Measurements from ENCODE around the gene RHOG.
A peak's percentile ranks its signal among the peaks of the same experiment; 100 is the strongest.
"Not testable (repeated sequence)": the region's sequence is repeated elsewhere in the genome, so short reads cannot be mapped to it uniquely, and the experiment has no call there.

The RHOG gene

DNA sequence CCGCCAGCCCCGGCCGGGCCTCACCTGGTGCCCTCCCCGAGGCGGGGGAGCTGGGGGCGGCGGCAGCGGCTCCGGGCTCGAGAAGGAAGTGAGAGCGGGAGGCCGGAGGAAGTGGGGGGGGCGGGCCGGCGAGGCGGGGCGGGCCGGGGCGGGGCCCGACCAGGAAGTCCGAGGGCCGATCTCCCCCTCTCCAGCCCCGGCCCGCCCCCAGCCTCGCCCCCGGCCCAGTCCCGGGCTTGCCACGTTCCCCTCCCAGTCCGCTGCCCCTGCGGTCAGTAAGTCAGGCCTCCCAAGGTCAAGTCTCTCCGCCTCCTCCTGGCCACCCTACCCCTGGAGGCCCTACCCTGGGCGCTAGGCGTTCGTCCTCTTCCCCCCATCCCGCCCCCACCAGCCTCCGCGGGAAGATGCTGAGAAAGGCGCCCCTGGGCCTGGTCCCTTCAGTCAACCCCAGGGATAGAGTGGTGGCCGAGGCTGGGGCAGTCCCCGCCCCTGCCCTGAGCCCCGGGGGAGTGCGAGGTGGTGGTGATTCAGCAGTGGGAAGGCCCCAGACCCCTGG is at the start of gene RHOG:
Gene RHOG (minus strand): TSS at position 90 of the 556 bp plus-strand sequence. CDS start 12,821 bp downstream, outside the sequence.
- peak; percentile 84 for DNase-seq

DNA sequence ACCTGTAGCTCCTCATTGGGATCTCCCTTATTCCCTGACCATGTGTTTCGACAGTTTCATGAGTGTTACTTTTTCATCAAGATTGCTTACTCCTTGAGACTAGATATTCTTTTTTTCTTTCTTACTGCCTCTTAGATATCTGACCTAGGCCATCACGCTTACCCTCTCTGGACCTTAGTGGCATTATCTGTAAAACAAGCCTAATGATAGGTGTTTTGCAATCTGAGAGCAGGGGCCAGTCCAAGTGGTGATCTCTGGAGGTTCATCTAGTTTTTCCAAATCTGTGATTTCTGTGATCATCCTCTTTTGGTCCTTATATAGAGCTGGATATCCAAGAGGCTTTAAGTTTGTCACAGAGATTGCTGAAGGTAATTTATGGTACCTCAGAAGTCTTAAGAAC is 49.3 kb upstream of the RHOG start:
- no peak for DNase-seq

DNA sequence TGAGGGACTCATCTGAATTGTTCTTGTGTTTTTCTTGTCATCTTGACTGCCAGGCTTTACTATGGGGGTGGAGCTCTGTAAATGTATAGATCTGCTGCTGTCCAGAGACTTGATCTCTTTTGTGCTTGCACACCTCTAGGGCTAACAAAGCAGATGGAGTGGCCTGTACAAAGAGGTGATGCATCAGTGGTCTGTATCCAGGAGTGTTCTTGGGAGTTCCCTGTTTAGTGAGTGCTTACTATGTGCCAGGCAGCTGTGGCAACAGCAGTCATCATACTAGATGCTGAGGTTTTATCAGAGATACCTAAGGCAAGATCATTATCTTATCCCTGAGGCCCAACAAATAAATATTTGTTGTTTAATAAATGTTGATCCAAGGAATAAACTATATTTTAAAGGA is 48.1 kb upstream of the RHOG start:
- no peak for DNase-seq

DNA sequence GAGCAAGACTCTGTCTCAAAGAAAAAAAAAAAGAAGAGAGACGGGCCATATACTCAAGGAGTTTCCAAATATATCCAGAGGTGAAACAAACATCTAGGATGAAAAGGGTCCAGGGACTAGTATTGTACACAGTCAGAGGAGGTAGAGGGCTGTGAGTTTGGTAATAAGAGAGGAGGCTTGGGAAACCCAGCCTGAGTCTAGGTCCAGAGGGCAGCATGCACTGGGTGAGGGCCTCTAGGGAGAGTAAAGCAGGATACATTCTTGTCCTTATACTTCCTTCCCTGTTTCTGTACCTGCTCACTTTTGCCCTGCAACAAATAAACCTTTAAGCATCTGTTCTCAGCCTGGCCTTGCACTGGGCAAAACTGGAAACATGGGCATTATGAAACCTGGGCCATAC is 46.2 kb upstream of the RHOG start:
- no peak for DNase-seq

DNA sequence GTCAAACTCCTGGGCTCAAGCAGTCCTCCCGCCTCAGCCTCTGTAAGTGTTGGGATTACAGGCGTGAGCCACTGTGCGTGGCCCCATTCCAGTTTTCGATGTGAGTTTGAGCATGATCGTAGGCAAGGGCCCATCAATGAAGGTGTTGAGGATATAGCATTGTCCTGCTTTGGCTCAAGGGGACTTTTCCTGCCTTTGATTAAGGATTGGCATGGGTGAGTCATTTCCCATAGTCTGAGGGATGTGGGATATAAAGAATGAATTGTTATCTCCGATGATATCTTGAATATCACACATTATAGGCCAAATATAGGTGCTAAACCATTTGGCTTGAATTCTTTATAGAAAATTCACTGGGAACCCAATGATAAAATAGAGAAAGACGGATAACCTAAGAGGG is 45.1 kb upstream of the RHOG start:
- DNase-seq, result no peak

DNA sequence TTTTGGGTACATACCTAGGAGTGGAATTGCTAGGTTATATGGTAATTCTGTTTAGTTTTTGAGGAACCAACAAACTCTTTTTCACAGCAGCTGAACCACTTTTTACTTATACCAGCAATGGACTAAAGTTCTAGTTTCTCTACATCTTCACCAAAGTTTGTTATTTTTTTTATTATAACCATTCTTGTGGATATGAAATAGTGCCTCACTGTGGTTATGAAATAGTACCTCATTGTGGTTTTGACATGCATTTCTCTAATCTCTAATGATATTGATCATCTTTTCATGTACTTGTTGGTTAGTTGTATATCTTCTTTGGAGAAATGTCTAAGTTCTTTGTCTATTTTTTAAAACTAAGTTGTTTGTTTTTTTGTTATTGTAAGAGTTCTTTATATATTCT is 41.9 kb upstream of the RHOG start:
- no peak for DNase-seq

DNA sequence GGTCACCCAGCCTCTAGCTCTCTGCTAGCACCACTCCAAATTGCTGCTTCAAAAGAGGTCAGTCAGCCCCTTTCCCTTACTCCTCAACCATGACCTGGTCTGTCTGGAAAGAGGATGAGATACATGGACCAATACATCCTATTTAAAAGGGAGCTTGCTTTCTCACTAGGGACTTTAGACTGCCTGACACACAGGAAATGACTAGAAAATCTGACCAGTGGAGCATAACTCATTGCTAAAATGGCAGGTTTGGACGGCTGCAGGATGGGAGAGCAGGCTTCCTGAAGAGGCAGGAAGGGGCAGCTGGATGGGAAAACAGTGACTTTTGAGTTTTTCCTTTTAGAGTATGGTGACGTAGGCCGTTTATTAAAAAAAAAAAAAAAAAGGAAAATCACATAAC is 40.0 kb upstream of the RHOG start:
- DNase-seq, result peak; percentile 28

DNA sequence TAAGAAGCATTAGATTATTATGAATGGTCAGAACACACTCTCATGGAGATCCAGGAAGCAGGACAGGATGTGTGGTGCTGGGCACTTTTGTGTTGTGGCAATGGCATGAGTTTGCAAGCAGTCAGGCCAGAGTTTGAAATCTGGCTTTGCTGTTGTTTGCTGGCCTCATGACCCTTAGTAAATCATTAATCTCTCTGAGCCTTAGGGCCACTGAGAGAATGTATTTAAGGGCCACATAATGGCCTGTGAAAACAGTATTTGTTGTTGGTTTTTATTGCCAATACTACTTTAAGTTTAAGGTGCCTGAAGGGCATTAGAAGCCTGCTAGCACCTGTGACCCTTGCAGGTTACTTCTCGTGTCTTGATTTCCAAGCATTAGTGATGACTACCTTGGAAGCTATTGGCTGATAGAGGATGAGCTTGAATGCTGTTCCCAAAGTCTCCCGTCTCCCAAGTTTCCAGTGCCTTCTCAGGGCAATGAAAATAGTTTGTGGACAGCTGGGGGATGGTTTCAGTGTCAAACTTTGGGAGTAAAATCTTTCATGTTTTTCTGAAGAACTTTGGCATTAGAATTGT is 39.3 kb upstream of the RHOG start:
- DNase-seq, result no peak

DNA sequence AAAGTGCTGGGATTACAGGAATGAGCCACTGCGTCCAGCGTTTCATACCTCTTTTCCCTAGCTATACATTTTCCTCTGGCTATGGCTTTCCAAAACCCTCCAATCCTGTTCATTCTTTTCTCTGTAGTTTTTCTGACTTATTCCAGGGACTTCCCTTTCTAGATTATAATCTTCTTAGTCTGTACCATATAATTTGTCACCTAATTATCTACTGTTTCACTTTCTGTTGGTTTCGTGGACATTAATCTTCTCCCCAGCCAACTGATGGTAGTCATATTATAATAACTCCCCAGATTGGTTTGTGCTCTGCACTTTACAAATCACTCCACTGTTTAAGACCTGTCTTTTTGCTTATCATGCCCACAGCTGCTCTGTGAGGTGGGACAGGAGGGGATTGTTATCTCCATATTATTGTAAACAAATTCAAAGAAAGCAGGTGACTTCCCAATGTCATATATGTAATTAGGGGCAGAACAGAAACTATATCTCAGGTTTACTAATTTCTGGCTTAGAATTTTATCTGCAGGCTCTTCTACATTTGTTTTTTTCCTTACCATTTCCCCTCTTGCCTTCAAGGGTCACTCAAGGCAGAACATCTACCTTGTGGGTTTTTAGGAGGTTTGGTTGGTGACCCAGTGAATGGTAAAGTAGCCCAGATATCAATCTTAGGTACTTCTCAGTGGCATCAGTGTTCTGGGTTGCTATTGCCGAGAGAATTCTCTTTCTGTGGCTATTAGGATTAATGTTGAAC is 38.6 kb upstream of the RHOG start:
- no peak for DNase-seq

DNA sequence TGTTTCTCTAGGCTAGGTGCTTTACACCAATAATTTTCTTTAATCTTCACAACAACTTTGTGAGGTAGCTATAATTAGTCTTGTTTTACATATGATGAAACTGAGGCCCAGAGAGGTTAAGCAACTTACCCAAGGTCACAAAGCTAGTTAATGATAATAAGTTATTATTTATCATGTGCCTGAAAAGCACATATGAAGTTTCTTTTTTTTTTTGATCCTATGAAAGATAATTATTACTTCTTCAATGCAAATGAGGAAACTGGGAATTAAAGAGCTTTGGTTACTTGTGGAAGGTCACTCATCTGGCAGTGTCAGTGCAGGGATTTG is 37.5 kb upstream of the RHOG start:
- no peak for DNase-seq

DNA sequence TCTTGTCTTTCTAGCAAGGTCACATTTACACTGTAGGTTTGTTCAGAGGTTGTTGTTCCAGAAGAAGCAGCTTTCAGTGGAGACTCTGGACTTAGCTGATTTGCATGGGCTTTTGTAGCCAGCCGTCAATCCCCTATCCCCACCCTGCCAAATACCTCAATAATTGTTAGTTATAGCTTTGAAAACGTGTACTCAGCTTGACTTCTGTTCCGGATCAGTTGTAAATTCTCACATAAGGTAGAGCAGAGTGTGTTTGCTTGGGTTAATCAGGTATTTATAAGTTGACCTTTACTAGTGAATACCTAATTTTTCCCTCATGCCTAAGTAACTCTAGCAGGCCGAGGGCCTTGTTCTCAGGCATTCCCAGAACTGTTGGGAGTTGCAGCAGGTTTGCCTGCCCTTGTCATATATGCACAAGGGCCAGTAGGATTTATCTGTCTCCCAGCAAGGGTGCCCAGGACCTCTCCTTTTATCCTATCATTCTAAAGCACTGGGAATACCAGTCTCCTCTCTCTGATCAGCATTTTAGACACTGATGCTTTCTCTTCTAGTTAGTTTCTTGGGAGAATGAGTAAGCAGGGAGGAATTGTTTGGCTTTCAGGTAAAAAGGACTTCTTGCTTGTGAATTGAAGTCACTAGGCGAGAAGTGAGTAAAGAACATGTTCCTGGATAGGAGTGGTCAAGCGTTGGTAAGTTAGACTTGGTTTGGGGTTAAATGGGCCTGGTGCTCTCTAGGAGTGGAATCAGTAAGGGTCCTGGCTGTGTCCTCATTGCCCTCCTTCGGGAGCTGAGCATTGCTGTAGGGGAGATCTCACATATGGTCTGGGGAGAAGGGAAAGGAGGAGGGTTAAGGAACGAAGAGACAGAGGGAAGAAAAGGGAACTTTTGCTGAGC is 36.9 kb upstream of the RHOG start:
- no peak for DNase-seq

DNA sequence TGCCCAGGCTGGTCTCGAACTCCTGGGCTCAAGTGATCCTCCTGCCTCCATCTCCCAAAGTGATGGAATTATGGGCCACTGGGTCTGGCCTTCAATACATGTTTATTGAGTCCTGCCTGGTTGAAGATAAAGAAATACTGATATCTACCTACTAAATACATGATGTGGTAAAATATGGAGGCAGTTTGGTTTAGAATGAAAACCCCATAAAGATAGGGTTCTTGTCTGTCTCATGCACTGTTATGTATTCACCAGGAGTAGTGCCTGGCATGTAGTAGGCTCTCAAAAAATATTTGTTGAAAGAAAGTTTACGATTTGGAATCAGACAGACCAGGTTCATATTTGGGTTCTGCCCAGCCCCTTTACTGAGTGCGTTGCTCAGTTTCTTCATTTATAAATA is 35.9 kb upstream of the RHOG start:
- DNase-seq, result no peak

DNA sequence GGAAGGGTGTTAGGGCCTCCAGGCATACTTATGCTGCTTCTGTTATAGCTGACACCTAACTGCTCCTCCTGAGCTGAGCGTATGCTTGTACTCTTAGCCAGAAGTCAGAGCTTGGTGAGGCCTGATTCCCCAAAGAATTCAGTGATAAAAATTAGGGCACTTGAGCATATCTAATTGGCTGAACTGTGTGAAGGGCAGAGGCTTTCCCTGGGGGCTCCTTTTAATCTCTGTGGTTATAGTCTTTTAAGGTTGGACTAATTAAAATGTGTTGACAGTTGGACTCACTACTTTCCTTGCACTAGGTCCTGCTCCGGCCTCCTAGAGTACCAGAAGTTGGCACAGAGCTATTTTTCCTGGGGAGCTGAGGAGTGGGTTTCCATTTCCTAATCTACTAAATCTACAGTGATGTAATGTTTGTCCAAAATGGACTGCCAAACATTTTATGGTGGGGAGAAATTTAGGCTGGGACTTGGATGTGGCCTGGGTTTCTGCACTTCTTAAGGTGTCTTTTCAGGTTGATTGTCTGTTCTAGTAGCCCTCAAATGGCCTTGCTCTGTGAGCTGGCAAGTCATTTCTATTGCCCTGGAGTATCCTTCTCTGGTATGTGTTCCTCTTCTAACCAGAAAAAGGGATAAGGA is 33.1 kb upstream of the RHOG start:
- no peak for DNase-seq

DNA sequence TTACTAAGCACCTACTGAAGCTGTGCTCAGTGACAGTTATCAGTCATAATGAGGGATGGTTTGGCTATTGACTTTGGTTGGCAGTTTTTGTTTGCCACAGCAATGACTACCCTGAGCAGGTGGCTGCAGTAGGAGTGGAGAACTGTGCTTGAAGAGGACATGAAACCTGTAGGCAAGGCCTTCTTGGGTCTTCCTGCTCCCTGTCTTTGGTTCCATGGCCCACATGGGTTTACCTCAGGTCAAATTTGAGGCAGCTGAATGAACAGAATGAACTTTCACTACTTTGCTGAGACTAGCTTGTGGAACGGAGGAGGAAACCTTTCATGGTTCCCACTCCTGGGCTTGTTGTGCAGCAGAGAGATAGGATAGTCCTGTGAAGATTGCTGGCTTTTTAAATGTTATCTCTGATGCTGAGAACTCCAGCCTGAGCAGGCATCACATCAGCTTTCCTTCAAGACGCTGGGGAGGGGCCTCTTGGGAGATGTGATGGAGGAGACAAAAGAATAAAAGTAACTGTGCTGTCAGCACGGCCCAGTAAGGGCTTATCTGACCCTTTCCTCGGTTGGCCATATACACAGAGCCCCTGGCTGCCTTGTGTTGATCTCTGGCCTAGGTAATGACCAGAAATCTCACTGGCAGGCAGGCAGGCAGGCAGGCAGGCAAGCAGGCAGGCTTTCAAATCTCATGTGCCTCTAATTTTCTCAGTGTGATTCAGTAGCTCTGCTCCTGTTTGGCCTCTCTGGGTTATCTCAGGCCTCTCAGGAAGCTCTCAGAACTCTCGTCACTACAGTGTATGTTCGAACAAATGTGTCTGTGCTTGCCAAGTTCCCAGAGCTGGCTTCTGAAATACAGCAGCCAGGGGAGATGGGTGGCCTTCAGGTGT is 26.7 kb upstream of the RHOG start:
- no peak for DNase-seq

DNA sequence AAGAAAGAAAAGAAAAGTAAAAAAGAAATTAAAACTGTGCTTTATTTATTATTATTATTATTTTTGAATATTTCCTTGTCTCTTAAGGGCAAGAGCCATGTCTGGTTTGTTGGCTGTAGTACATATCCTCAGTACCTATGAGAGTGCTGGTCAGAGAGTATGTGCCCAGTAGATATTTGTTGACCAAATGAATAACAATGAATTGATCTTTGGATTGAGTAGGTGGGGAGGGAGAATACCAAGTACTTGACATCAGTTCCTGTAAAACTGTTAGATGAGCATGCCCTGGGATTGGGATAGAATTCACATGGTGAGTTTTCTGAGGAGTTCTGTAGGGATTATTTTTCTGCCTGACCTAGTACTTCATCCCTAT is 26.1 kb upstream of the RHOG start:
- DNase-seq, result no peak

DNA sequence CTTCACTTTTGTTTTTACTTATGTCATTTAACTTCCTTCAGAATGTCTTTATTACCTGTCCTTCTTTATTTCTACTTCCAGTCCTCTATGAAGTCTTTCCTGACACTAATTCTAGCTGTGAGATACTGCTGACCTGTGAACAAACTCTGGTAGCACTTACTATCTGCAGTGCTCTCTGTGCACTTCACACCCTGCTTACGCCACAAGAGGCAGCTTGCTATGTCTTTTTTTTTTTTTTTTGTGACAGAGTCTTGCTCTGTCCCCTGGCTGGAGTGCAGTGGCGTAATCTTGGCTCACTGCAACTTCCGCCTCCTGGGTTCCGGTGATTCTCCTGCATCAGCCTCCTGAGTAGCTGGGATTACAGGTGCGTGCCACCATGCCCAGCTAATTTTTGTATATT is 25.4 kb upstream of the RHOG start:
- no peak for DNase-seq

DNA sequence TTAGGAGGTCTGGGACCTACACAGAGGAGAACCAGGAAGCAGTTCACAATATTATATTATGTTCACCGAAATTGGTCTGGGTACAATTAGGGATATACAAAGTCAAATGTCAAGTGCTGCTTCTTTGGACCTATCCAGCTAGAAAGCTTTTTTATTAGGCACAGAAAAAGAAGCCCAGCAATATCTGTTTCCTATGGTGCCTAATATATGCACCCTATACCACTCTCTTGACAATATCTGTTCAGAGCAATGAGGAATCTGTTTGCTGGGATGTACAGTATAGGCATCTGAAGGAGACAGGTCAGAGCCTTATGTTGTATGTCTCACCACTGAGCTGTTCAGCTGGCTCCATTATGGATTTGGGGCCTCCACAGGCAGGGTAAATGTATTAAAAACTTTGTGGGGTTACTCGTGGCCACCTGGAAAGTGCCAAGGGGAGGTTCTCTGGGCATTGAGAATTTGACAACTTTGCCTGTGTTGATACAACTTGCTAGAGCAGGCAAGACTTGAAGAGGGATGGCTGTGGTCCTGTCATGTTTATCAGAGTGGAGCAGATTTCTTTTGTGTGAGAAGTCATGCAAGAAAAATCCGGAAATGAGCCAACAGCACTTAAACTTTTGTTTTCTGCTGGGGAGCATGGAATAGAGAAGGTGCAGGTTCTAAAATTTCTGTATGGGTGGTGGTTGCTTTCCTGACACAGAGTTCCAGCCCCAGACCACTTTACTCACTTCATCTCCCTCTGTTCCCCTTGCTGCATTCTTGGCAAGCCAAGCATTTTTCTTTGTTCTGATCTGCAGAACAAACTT is 24.8 kb upstream of the RHOG start:
- DNase-seq, result peak; percentile 62

DNA sequence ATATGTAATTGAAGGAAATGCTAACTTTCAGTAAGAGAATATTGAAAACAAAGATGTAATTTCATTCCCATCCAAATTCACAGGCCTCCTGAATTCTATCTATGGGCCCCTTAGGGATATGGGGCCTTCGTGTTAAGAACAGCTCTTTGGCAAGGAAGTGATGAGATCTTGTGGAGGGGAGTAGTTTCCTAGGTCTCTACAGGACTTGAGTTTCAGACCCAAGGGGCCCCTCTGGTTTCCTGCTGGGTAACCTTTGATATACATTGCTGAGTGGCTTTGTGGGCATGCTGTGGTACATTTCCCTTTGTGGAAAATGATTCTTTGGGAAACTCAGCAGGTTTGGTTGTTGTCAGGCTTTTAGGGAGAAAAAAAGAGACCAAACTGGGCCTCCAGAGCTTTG is 20.9 kb upstream of the RHOG start:
- DNase-seq, result peak; percentile 15

DNA sequence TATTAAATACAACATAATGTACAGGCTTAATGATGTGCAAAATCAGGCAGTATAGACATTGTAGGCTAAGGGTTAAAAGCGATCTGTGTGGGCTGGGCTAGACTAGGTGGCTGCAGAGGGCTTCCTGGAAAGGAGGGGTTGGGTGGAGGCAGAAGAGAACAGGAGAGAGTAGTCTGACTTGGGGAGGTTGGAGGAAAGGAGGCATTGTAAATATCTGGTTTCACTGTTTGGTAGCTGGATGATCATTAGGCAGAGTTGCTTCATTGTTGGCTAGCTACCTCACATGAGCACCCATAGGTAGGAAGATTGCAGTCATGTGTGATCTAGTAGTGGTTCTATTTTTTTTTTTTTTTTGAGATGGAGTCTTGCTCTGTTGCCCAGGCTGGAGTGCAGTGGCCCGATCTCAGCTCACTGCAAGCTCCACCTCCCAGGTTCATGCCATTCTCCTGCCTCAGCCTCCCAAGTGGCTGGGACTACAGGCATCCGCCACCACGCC is 20.2 kb upstream of the RHOG start:
- DNase-seq, result not testable (repeated sequence)

DNA sequence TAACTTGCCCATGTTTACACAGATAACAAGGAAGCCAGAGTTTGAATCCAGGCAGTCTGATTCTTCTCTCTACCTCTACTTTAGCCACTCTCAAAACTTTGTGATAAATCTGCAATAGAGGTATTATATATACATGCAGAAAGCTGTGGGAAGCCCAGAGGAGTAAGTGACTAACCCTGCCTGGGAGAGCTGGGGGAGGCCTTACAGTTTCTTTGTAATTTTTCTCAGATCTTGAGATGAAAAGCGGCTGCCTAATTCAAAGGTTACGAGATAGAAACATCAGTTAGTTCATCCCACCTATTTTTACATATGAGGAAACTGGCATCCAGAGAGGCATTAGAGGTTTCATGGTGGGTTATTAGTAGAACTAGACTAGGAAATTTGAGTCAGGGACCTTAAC is 19.6 kb upstream of the RHOG start:
- no peak for DNase-seq

DNA sequence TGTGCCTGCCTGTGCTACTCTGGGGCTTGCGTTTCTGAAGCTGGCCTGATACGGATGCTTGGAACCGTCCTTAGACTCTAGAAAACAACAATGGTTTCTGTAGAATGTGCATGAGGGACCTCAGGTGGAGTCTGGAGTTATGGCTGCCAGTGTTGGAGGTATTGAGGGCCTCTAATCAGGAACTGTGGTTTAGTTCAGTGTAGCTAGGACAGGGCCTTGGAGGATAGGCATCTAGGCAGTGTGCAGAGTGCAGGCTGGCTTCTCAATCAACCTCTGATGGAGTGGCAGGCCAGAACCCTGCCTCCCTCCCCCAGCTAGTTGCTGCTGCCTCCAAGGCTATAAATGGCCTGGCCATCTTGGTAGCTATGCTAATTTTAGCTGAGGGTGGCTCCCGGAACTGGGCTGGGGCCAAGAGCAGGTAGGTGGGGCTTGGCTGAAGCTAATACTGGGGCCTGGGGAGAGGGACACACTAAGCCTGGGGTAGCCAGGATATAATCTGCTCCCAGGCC is 18.7 kb upstream of the RHOG start:
- DNase-seq, result no peak

Measured in fibroblast of skin of right quadriceps (primary cell).